Measurements from ENCODE around the gene FRAS1. TPM values are rescaled to one million over a fixed set of nuclear protein-coding genes. Genes with fewer than 3 reads are reported as not detected.

FRAS1 gene
- total RNA-seq, 2 experiments from 2014 or later: not detected

GRCh38 chr4:78022517-78022916 is 34.6 kb upstream of the FRAS1 start:
- no peaks in the 10 kb centered on the region for H3K4me1 Mint-ChIP-seq (ENCODE audit: low read depth)
- H3K27me3 ChIP-seq (ENCODE audit: control insufficient read depth in 1 of 2, insufficient read depth in 2 of 2, low read length in 2 of 2): no peaks in the 10 kb centered on the region
- H3K4me3 ChIP-seq (ENCODE audit: low read length): no peak overlapping the region
- no peak overlapping the region for H3K4me3 Mint-ChIP-seq
- DNase-seq (no peak), ATAC-seq (ENCODE audit: poor library complexity) (no peak)
- ChIA-PET POLR2A (no interaction called here), CTCF (no interaction called here)
- TF ChIP-seq, protein P1, sequence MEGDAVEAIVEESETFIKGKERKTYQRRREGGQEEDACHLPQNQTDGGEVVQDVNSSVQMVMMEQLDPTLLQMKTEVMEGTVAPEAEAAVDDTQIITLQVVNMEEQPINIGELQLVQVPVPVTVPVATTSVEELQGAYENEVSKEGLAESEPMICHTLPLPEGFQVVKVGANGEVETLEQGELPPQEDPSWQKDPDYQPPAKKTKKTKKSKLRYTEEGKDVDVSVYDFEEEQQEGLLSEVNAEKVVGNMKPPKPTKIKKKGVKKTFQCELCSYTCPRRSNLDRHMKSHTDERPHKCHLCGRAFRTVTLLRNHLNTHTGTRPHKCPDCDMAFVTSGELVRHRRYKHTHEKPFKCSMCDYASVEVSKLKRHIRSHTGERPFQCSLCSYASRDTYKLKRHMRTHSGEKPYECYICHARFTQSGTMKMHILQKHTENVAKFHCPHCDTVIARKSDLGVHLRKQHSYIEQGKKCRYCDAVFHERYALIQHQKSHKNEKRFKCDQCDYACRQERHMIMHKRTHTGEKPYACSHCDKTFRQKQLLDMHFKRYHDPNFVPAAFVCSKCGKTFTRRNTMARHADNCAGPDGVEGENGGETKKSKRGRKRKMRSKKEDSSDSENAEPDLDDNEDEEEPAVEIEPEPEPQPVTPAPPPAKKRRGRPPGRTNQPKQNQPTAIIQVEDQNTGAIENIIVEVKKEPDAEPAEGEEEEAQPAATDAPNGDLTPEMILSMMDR (IDR thresholded peaks at IDR 0.05): no peak
- no peak overlapping the region for H3K27ac ChIP-seq (ENCODE audit: low read depth in 1 of 2, low read length in 2 of 2)
- no peaks in the 10 kb centered on the region for H3K4me1 ChIP-seq (ENCODE audit: insufficient read depth, low read length)
- H3K27ac Mint-ChIP-seq: no peak overlapping the region
- peaks cover 4% of the 10 kb centered on the region for H3K27me3 Mint-ChIP-seq
- H3K9me3 Mint-ChIP-seq: no peaks in the 10 kb centered on the region
- intact Hi-C loops (cut with DNase I, micrococcal nuclease): no loop called here
- H3K36me3 Mint-ChIP-seq (ENCODE audit: low read depth): no peaks in the 10 kb centered on the region
- no peaks in the 10 kb centered on the region for H3K9me3 ChIP-seq (ENCODE audit: control insufficient read depth in 1 of 2, insufficient read depth in 1 of 2, low read length in 2 of 2)
- H3K36me3 ChIP-seq (ENCODE audit: insufficient read depth, low read length): no peaks in the 10 kb centered on the region

DNA sequence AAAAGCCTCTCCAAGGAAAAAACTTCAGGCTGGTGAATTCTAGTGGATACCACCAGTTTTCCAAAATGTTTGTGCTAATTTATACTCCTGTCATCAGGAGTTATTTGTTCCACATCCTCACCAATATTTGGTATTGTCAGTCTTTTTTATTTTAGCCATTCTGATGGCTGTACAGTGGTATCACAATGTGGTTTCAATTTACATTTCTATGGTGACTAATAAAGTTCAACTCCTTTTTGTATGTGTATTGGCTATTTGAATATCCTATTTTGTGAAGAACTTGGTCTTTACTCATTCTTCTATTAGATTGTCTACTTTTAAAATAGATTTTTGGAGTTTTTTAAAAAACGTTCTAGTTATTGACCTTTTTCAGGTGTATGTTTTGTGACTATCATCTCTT is 33.0 kb upstream of the FRAS1 start:
- no peak overlapping the region for H3K27ac Mint-ChIP-seq
- DNase-seq (no peak), ATAC-seq (ENCODE audit: poor library complexity) (no peak)
- intact Hi-C loops (cut with DNase I, micrococcal nuclease): no loop called here
- POLR2A ChIA-PET: no interaction called here
- H3K4me3 Mint-ChIP-seq: no peak overlapping the region
- no peaks in the 10 kb centered on the region for H3K9me3 Mint-ChIP-seq
- Histone ChIP-seq H3K4me3 (ENCODE audit: low read length) (no peak overlapping the region), H3K27ac (ENCODE audit: low read depth in 1 of 2, low read length in 2 of 2) (no peak overlapping the region), H3K9me3 (ENCODE audit: control insufficient read depth in 1 of 2, insufficient read depth in 1 of 2, low read length in 2 of 2) (no peaks in the 10 kb centered on the region), H3K4me1 (ENCODE audit: insufficient read depth, low read length) (no peaks in the 10 kb centered on the region), H3K27me3 (ENCODE audit: control insufficient read depth in 1 of 2, insufficient read depth in 2 of 2, low read length in 2 of 2) (no peaks in the 10 kb centered on the region), H3K36me3 (ENCODE audit: insufficient read depth, low read length) (no peaks in the 10 kb centered on the region)
- no peaks in the 10 kb centered on the region for H3K4me1 Mint-ChIP-seq (ENCODE audit: low read depth)
- TF ChIP-seq, protein P1 (IDR thresholded peaks at IDR 0.05): no peak
- H3K36me3 Mint-ChIP-seq (ENCODE audit: low read depth): no peaks in the 10 kb centered on the region
- peaks cover 4% of the 10 kb centered on the region for H3K27me3 Mint-ChIP-seq
- CTCF ChIA-PET: no interaction called here

DNA sequence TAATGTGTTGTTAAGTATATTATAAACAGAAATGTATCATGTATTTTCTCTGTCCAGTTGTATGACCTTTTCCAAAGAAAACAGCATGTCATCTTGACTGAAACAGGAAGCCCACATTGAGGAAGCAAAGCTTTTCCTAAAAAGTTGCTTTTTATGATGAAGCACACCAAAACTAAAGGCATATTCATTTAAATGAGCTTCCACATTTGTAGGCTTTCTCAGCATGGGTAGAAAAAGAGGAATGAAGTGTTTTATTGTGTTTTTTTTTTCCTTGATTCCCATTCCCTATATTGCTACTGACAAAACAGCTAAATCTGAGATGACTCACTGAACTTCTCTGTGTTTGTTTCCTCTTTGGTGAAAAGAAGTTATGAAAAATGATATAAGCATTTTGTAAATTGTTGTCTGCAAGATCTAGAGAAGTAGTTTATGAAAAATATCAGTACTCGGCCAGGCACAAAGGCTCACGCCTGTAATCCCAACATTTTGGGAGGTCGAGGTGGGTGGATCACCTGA is 32.5 kb upstream of the FRAS1 start:
- H3K4me1 Mint-ChIP-seq (ENCODE audit: low read depth): no peaks in the 10 kb centered on the region

More for the DNA sequence above, 32.5 kb upstream of the FRAS1 start:
- TF ChIP-seq, protein P1 (IDR thresholded peaks at IDR 0.05): no peak
- Histone ChIP-seq H3K4me1 (ENCODE audit: insufficient read depth, low read length) (no peaks in the 10 kb centered on the region), H3K27me3 (ENCODE audit: control insufficient read depth in 1 of 2, insufficient read depth in 2 of 2, low read length in 2 of 2) (peaks cover 0 to 3% of the 10 kb centered on the region in 2 experiments), H3K4me3 (ENCODE audit: low read length) (no peak overlapping the region), H3K9me3 (ENCODE audit: control insufficient read depth in 1 of 2, insufficient read depth in 1 of 2, low read length in 2 of 2) (no peaks in the 10 kb centered on the region), H3K27ac (ENCODE audit: low read depth in 1 of 2, low read length in 2 of 2) (no peak overlapping the region), H3K36me3 (ENCODE audit: insufficient read depth, low read length) (no peaks in the 10 kb centered on the region)
- POLR2A ChIA-PET: no interaction called here
- ATAC-seq (ENCODE audit: poor library complexity): no peak
- Mint-ChIP-seq H3K36me3 (ENCODE audit: low read depth) (no peaks in the 10 kb centered on the region), H3K27ac (no peak overlapping the region), H3K4me3 (no peak overlapping the region), H3K27me3 (peaks cover 4% of the 10 kb centered on the region), H3K9me3 (no peaks in the 10 kb centered on the region)
- CTCF ChIA-PET: no interaction called here
- no peak for DNase-seq
- intact Hi-C loops (cut with DNase I, micrococcal nuclease): no loop called here

Data from CD4-positive, alpha-beta T cell (primary cell).